Dermis microvascular lymphatic vessel endothelial cell (primary cell): Measurements from ENCODE around the gene FBXO40. TPM values are rescaled to one million over a fixed set of nuclear protein-coding genes. Genes with fewer than 3 reads are reported as not detected.
"Not testable (repeated sequence)": the region's sequence is repeated elsewhere in the genome, so short reads cannot be mapped to it uniquely, and the experiment has no call there.

Experiments
- DNase-seq, 2 donors: peaks; one replicate each; pipeline versions ENCODE4 v3.0.0 to v3.0.0-alpha.2; 2010; ENCODE audit warnings: low read depth in 2 of 2
- total RNA-seq: library from RNA; depleted of rRNA; stranded (reverse); fragments of >200 nt; gene quantifications from 2 replicates; pipeline ENCODE4 v1.2.1, GENCODE V29; 2014

The FBXO40 gene
- not detected in 2 replicates for total RNA-seq

GRCh38 chr3:121592856-121593702 lies at the start of gene FBXO40:
FBXO40 (plus strand) TSS chr3:121593379; CDS start chr3:121620576, 27,197 bp downstream.
- no peak for DNase-seq

- peak in 1 of 2 donors; percentile 27 for DNase-seq
Observed at GRCh38 chr3:121545049-121545573, 48.1 kb upstream of the FBXO40 start.

- peak; percentile 58 to 95 for DNase-seq
Observed at GRCh38 chr3:121545574-121546455, 47.4 kb upstream of the FBXO40 start, which contains the start of gene POLQ. POLQ (minus strand) TSS chr3:121545988; CDS start chr3:121545877, 111 bp downstream.

GRCh38 chr3:121552379-121552778 lies 40.8 kb upstream of the FBXO40 start:
- DNase-seq, result no peak

GRCh38 chr3:121552797-121553196 lies 40.4 kb upstream of the FBXO40 start:
- no peak for DNase-seq

DNA sequence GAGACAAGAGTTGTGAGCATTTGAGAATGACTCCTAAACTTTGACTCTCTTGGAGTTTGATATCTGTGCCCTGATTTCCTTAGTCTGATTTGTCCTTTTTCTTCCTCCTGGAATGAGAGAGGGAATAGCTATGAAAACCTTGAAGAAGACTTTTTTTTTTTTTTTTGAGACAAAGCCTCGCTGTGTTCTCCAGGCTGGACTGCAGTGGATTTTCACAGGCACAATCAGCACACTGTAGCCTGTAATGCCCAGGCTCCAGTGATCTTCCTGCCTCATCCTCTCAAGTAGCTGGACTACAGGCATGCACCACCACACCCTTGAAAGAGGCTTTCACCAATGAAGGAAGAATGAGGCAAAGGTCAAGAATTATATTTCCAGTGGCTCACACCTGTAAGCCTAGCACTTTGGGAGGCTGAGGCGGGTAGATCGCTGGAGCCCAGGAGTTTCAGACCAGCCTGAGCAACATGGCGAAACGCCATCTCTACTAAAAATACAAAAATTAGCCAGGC lies 35.7 kb upstream of the FBXO40 start:
- DNase-seq, result no peak

GRCh38 chr3:121562148-121562547 lies 31.0 kb upstream of the FBXO40 start:
- DNase-seq, result no peak

DNA sequence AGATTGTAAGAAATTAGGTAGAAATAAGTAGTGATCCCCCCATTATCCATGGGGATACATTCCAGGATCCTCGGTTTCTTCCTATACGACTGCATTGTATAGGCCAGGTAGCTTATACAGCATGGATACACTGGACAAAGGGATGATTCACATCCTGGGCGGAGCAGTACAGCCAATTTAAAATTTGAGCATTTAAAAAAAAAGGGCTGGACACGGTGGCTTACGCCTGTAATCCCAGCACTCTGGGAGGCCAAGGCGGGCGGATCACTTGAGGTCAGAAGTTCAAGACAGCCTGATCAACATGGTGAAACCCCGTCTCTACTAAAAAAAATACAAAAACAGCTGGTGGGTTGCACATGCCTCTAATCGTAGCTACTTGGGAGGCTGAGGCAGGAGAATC lies 26.4 kb upstream of the FBXO40 start:
- no peak for DNase-seq

- no peak for DNase-seq
Observed at GRCh38 chr3:121567649-121568048, 25.5 kb upstream of the FBXO40 start, which contains the start of gene ARGFX. ARGFX (plus strand) TSS chr3:121567949; CDS start chr3:121570714, 2,765 bp downstream.

GRCh38 chr3:121574449-121574848 lies 18.7 kb upstream of the FBXO40 start:
- DNase-seq, result no peak

GRCh38 chr3:121581691-121582090 lies 11.5 kb upstream of the FBXO40 start:
- DNase-seq, result no peak

DNA sequence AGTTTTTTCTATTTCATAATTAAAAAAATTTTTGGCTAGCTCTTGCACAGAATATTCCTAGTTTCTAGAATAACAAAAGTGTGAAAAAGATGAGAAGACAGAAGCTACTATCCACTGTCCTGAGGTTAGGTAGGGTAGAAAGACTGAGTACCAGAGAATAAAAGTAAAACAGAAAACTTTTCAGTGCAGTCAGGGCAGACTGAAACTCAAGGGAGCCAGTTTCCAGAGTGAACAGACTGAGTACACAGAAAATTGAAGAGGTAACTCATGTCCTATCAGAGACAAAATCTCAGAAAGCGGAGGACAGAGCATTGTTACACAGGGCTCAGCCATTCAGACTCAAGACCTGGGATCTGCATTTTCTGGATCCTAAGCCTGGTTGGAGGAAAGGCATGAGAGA lies 8.8 kb upstream of the FBXO40 start:
- no peak for DNase-seq

DNA sequence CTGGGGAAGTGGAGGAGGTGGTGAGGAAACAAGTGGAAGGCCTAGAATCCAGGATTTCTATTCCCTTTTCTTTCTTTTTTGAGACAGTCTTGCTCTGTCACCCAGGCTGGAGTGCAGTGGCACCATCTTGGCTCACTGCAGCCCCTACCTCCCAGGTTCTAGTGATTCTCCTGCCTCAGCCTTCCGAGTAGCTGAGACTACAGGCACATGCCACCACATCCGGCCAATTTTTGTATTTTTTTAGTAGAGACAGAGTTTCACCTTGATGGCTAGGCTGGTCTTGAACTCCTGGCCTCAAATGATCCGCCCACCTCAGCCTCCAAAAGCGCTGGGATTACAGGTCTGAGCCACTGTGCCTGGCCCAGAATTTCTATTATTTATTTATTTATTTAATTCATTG lies 627 bp downstream of the FBXO40 start:
- DNase-seq, result not testable (repeated sequence)

GRCh38 chr3:121594850-121595249 lies 1.7 kb downstream of the FBXO40 start:
- DNase-seq, result no peak

- DNase-seq, result no peak
Observed at GRCh38 chr3:121595765-121596406, 2.7 kb downstream of the FBXO40 start.

- no peak for DNase-seq
Observed at GRCh38 chr3:121598564-121598963, 5.4 kb downstream of the FBXO40 start.

DNA sequence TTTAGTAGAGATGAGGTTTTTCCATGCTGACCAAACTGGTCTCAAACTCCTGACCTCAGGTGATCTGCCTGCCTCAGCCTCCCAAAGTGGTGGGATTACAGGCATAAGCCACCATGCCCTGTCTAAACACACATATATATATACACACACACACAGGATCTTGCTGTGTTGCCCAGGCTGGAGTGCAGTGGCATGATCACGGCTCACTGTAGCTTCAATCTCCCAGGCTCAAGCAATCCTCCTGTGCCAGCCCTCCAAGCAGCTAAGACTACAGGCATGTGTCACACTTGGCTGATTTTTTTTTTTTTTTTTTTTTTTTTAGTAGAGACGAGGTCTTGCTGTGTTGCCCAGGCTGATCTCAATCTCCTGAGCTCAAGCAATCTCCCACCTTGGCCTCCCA lies 6.7 kb downstream of the FBXO40 start:
- DNase-seq, result not testable (repeated sequence)

DNA sequence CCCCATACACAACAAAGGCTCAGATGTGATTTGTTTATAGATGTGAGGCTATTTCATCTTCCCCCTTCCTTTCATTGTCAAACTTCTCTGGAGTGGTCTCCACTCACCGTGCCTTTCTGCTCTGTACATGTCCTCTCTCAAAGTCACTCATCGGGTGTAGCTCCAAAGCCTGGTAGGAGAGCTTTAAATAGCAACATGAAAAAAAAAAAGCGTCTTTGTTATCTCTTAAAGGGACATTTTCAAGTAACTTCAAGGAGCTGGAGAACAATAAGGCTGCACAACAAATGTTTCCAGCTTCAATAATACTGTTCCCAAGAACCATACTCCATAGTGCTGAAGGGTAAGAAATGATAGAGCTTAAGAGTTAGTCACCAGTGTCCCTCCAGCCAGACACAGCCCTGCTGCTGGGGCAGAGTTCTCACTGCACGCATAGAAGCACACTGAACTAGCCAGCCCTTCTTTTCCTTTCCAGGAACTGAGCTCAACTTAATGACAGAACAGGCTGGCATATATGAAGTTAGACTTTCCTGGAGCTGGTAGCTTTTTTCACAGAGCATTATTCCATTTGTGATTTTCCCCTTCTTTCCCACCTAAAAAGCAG lies 8.1 kb downstream of the FBXO40 start:
- peak in 1 of 2 donors; percentile 3 for DNase-seq

- no peak for DNase-seq
Observed at GRCh38 chr3:121604759-121605158, 11.6 kb downstream of the FBXO40 start.

- DNase-seq, result no peak
Observed at GRCh38 chr3:121606106-121606505, 12.9 kb downstream of the FBXO40 start.

GRCh38 chr3:121619691-121620090 lies 26.5 kb downstream of the FBXO40 start:
- no peak for DNase-seq
